Liver (tissue), 9 donors: ENCODE data around the gene RASGRP4. TPM values are rescaled to one million over a fixed set of nuclear protein-coding genes. Genes with fewer than 3 reads are reported as not detected.

Experiments
- DNase-seq: peaks from one replicate; pipeline ENCODE4 v3.0.0-alpha.2; 2017; ENCODE audit warnings: low spot score
- H3K27ac ChIP-seq, 2 donors: one replicate each; pipeline ENCODE4 v1.7.0; 2013; ENCODE audit warnings: inconsistent platforms in 2 of 2, low read length in 2 of 2, control low read depth in 1 of 2, low read depth in 1 of 2, mild to moderate bottlenecking in 1 of 2
- H3K27me3 ChIP-seq, 4 donors: one replicate each; pipeline versions ENCODE4 v1.6.1 to v1.7.0; 2013; ENCODE audit warnings: low read length in 3 of 4, inconsistent platforms in 1 of 4, mild to moderate bottlenecking in 1 of 4, moderate library complexity in 1 of 4; ENCODE audit not compliant: control insufficient read depth in 4 of 4, insufficient read depth in 4 of 4
- H3K36me3 ChIP-seq, 4 donors: one replicate each; pipeline versions ENCODE4 v1.6.1 to v1.7.0; 2013; ENCODE audit warnings: low read length in 3 of 4, mild to moderate bottlenecking in 3 of 4, low read depth in 1 of 4, moderate library complexity in 1 of 4; ENCODE audit not compliant: control insufficient read depth in 4 of 4, insufficient read depth in 3 of 4
- H3K4me1 ChIP-seq, 4 donors: one replicate each; pipeline versions ENCODE4 v1.6.1 to v1.7.0; 2013; ENCODE audit warnings: low read length in 3 of 4, mild to moderate bottlenecking in 3 of 4, moderate library complexity in 1 of 4; ENCODE audit not compliant: control insufficient read depth in 4 of 4, insufficient read depth in 4 of 4
- H3K4me3 ChIP-seq, 3 donors: one replicate each; pipeline versions ENCODE4 v1.6.1 to v1.7.0; 2013; ENCODE audit warnings: low read length in 3 of 3, control low read depth in 1 of 3, low read depth in 1 of 3, mild to moderate bottlenecking in 1 of 3
- H3K9ac ChIP-seq, 2 donors: one replicate each; pipeline ENCODE4 v1.7.0; 2013; ENCODE audit warnings: low read length in 2 of 2, mild to moderate bottlenecking in 2 of 2, moderate library complexity in 2 of 2, control low read depth in 1 of 2, low read depth in 1 of 2
- H3K9me3 ChIP-seq, 4 donors: one replicate each; pipeline versions ENCODE4 v1.6.1 to v1.7.0; 2013; ENCODE audit warnings: low read length in 3 of 4; ENCODE audit not compliant: control insufficient read depth in 4 of 4
- ATF3 ChIP-seq: IDR thresholded peaks from 2 replicates; pipeline ENCODE4 v1.6.1; 2016; ENCODE audit warnings: antibody characterized with exemption
- CTCF ChIP-seq: fragments of 150-350 bp; IDR thresholded peaks from 2 replicates; pipeline ENCODE4 v1.5.1; 2017; ENCODE audit warnings: improper control_type of control experiment, low read depth, low read length; ENCODE audit not compliant: missing input control
- EGR1 ChIP-seq, 2 donors: IDR thresholded peaks; 2 replicates each; pipeline ENCODE4 v1.6.1; 2016 to 2018; ENCODE audit warnings: antibody characterized with exemption in 2 of 2, low read depth in 2 of 2
- FOXA1 ChIP-seq: IDR thresholded peaks from 2 replicates; pipeline ENCODE4 v1.6.1; 2016; ENCODE audit warnings: antibody characterized with exemption
- FOXA2 ChIP-seq: IDR thresholded peaks from 2 replicates; pipeline ENCODE4 v1.6.1; 2016; ENCODE audit warnings: antibody characterized with exemption
- GABPA ChIP-seq, 2 donors: IDR thresholded peaks in 1 of 2; conservative IDR thresholded peaks in 1 of 2; 2 replicates each; pipeline ENCODE4 v1.6.1; 2016; ENCODE audit warnings: antibody characterized with exemption in 2 of 2, mild to moderate bottlenecking in 1 of 2, moderate library complexity in 1 of 2
- HNF4G ChIP-seq: IDR thresholded peaks from 2 replicates; pipeline ENCODE4 v1.6.1; 2016; ENCODE audit warnings: antibody characterized with exemption
- MAX ChIP-seq: IDR thresholded peaks from 2 replicates; pipeline ENCODE4 v1.6.1; 2016; ENCODE audit warnings: antibody characterized with exemption
- RAD21 ChIP-seq, 2 donors: IDR thresholded peaks; 2 replicates each; pipeline ENCODE4 v1.6.1; 2016; ENCODE audit warnings: antibody characterized with exemption in 2 of 2, mild to moderate bottlenecking in 2 of 2
- REST ChIP-seq: IDR thresholded peaks from 2 replicates; pipeline ENCODE4 v1.6.1; 2016; ENCODE audit warnings: antibody characterized with exemption, mild to moderate bottlenecking
- SP1 ChIP-seq: IDR thresholded peaks from 2 replicates; pipeline ENCODE4 v1.6.1; 2018; ENCODE audit warnings: antibody characterized with exemption, mild to moderate bottlenecking
- TAF1 ChIP-seq: conservative IDR thresholded peaks from 2 replicates; pipeline ENCODE4 v1.6.1; 2016; ENCODE audit warnings: antibody characterized with exemption, mild to moderate bottlenecking
- YY1 ChIP-seq: IDR thresholded peaks from 2 replicates; pipeline ENCODE4 v1.6.1; 2016; ENCODE audit warnings: antibody characterized with exemption, mild to moderate bottlenecking
- ZBTB33 ChIP-seq: IDR thresholded peaks from 2 replicates; pipeline ENCODE4 v1.6.1; 2016; ENCODE audit warnings: antibody characterized with exemption
- WGBS: extraction: QIAGEN DNeasy Blood & Tissue Kit; methylation state at CpG from one replicate; pipeline ENCODE4 v1.1.7; 2013; 5-methylcytosine and 5-hydroxymethylcytosine counted together
- polyA plus RNA-seq, 2 donors: library from polyadenylated mRNA; stranded (reverse) in 1 of 2; unstranded in 1 of 2; fragments of 200-250 nt in 1 of 2; fragments of >200 nt in 1 of 2; fragmentation: Nextera tagmentation in 1 of 2; extraction: Ambion mirVana in 1 of 2; gene quantifications; one replicate each; pipeline versions ENCODE4 v1.2.1 to v1.2.3, GENCODE V29; 2013 to 2015
- total RNA-seq, 2 donors: library from RNA; depleted of rRNA; stranded (reverse); fragments of >200 nt; gene quantifications; one replicate each; pipeline ENCODE4 v1.2.3, GENCODE V29; 2014
- donor health status: healthy.
- donor health status: healthy.
- donor health status: healthy.
- donor health status: healthy.
- donor health status: healthy.

The RASGRP4 gene
- total and polyA plus RNA-seq, 4 donors: 0.60 to 2.4 (median 1.6) TPM

GRCh38 chr19:38417544-38418506, 8.2 kb downstream of the RASGRP4 start:
- Histone ChIP-seq H3K4me3 (peak overlapping the region in 1 of 3 donors; percentile 2), H3K9me3 (no peaks in the 10 kb centered on the region), H3K36me3 (no peaks in the 10 kb centered on the region), H3K4me1 (peaks cover 0 to 4% (median 0%) of the 10 kb centered on the region in 4 donors), H3K27me3 (no peaks in the 10 kb centered on the region), H3K9ac (no peak overlapping the region), H3K27ac (peak overlapping the region in 1 of 2 donors; percentile 56)
- TF ChIP-seq EGR1 (IDR thresholded peaks at IDR 0.05; ENCODE audit: low read depth in 2 of 2): no peak
- no peak for TF ChIP-seq CTCF
- peak; percentile 10 for TF ChIP-seq SP1
- no peak for TF ChIP-seq ATF3
- TF ChIP-seq FOXA1: no peak
- WGBS: 9% methylated on average over 49 of the region's 49 CpGs
- DNase-seq: no peak

- Histone ChIP-seq H3K36me3 (no peaks in the 10 kb centered on the region), H3K4me3 (no peak overlapping the region), H3K27me3 (no peaks in the 10 kb centered on the region), H3K9ac (no peak overlapping the region), H3K9me3 (no peaks in the 10 kb centered on the region), H3K4me1 (peaks cover 0 to 4% (median 0%) of the 10 kb centered on the region in 4 donors), H3K27ac (no peak overlapping the region)
- no peak for DNase-seq
- TF ChIP-seq RAD21 (IDR thresholded peaks at IDR 0.05) (no peak), YY1 (no peak), SP1 (no peak), GABPA (IDR thresholded peaks at IDR 0.05 in 1 of 2, conservative IDR thresholded peaks at IDR 0.05 in 1 of 2) (no peak), FOXA1 (no peak), HNF4G (no peak), ZBTB33 (no peak), REST (no peak), MAX (no peak), TAF1 (no peak), FOXA2 (no peak)
- WGBS: 84% methylated on average over 8 of the region's 8 CpGs
Measured at GRCh38 chr19:38417146-38417543, 8.9 kb downstream of the RASGRP4 start.
